HCT116 (cell line): ENCODE results near the gene TST. TPM values are rescaled to one million over a fixed set of nuclear protein-coding genes. Genes with fewer than 3 reads are reported as not detected.

Experiments
- ATAC-seq: fragments of 200-7000 bp; cut with Tn5 transposase; 2 replicates; pipeline ENCODE4 v1.9.1; 2020; ENCODE audit warnings: mild to moderate bottlenecking, moderate library complexity
- BruUV-seq: library from RNA; stranded (reverse); fragments of 400-500 nt; replicated peaks from 2 replicates; lab custom pipeline; 2021; lab: Mats Ljungman, UMichigan
- CTCF ChIA-PET: fragments of 300-600 bp; sonication (Branson Sonifier 250); formaldehyde crosslinking; loops from one replicate; lab custom pipeline; 2021; ENCODE audit warnings: antibody characterized with exemption; lab: Charles Lee
- POLR2A ChIA-PET: fragments of 300-600, 350-600 bp; sonication (Branson Sonifier 250); formaldehyde crosslinking; loops from one replicate; lab custom pipeline; 2021; ENCODE audit warnings: antibody characterized with exemption; lab: Charles Lee
- RAD21 ChIA-PET, 2 experiments: fragments of 300-600 bp; sonication (Branson Sonifier 250); formaldehyde crosslinking; loops; one replicate each; lab custom pipeline; 2023; ENCODE audit warnings: low total read pairs in 2 of 2; ENCODE audit not compliant: uncharacterized antibody in 2 of 2, unreplicated experiment in 2 of 2, low non-redundant PET in 1 of 2; lab: Charles Lee
- DNase-seq: peaks from one replicate; pipeline ENCODE4 v3.0.0-alpha.2; 2010; ENCODE audit warnings: low read depth, low spot score
- H2AFZ ChIP-seq: fragments of 200-600 bp; shearing (Covaris generic), sonication (generic); 2 replicates; pipeline ENCODE4 v1.6.1; 2017; ENCODE audit warnings: low read depth, mixed run types, mixed read lengths, antibody characterized with exemption, low read length; ENCODE audit not compliant: poor library complexity, severe bottlenecking
- H3K27ac ChIP-seq: 2 replicates; pipeline ENCODE4 v1.5.1; 2012; ENCODE audit warnings: low read depth, low read length
- H3K27me3 ChIP-seq: fragments of 200-600 bp; sonication (generic); 2 replicates; pipeline ENCODE4 v1.6.1; 2016; ENCODE audit warnings: mixed run types, low read length, mixed read lengths; ENCODE audit not compliant: insufficient read depth
- H3K36me3 ChIP-seq, 2 experiments: fragments of 200-500 bp in 1 of 2; fragments of 200-600 bp in 1 of 2; sonication (Bioruptor generic) in 1 of 2; sonication (generic) in 1 of 2; 2 replicates each; pipeline versions ENCODE4 v1.5.1 to v1.6.1; 2014 to 2016; ENCODE audit warnings: low read length in 2 of 2, inconsistent platforms in 1 of 2, mixed read lengths in 1 of 2, mixed run types in 1 of 2; ENCODE audit not compliant: insufficient read depth in 2 of 2, control insufficient read depth in 1 of 2
- H3K4me1 ChIP-seq, 2 experiments: fragments of 200-600 bp in 1 of 2; sonication (generic) in 1 of 2; 2 replicates each; pipeline versions ENCODE4 v1.5.1 to v1.6.1; 2012 to 2017; ENCODE audit warnings: low read length in 2 of 2, inconsistent platforms in 1 of 2, mild to moderate bottlenecking in 1 of 2, mixed read lengths in 1 of 2, mixed run types in 1 of 2, moderate library complexity in 1 of 2; ENCODE audit not compliant: insufficient read depth in 2 of 2, control insufficient read depth in 1 of 2
- H3K4me2 ChIP-seq: fragments of 200-600 bp; sonication (generic); 2 replicates; pipeline ENCODE4 v1.6.1; 2017; ENCODE audit warnings: mixed run types, low read length, mixed read lengths
- H3K4me3 ChIP-seq, 2 experiments: fragments of 200-600 bp in 1 of 2; sonication (generic) in 1 of 2; replicated peaks in 1 of 2; 2 replicates each; pipeline ENCODE4 v1.5.1; 2011 to 2016; ENCODE audit warnings: low read length in 2 of 2, control low read depth in 1 of 2, low read depth in 1 of 2, mild to moderate bottlenecking in 1 of 2, mixed read lengths in 1 of 2, mixed run types in 1 of 2
- H3K79me2 ChIP-seq: fragments of 200-600 bp; sonication (generic); 2 replicates; pipeline ENCODE4 v1.6.1; 2017; ENCODE audit warnings: mild to moderate bottlenecking, mixed run types, low read length, moderate library complexity, mixed read lengths; ENCODE audit not compliant: insufficient read depth
- H3K9ac ChIP-seq: fragments of 200-600 bp; sonication (generic); 2 replicates; pipeline ENCODE4 v1.6.1; 2016; ENCODE audit warnings: low read length, mixed read lengths
- H3K9me2 ChIP-seq: fragments of 200-600 bp; sonication (generic), shearing (Covaris generic); 2 replicates; pipeline ENCODE4 v1.6.1; 2017; ENCODE audit warnings: mixed run types, mild to moderate bottlenecking, moderate library complexity; ENCODE audit not compliant: insufficient read depth
- H3K9me3 ChIP-seq, 2 experiments: fragments of 200-500 bp in 1 of 2; fragments of 200-600 bp in 1 of 2; sonication (Bioruptor generic) in 1 of 2; sonication (generic) in 1 of 2; 2 replicates each; pipeline ENCODE4 v1.6.1; 2014 to 2017; ENCODE audit warnings: low read length in 2 of 2, mixed read lengths in 2 of 2, inconsistent platforms in 1 of 2, low read depth in 1 of 2, mild to moderate bottlenecking in 1 of 2, mixed run types in 1 of 2, moderate library complexity in 1 of 2; ENCODE audit not compliant: control insufficient read depth in 1 of 2, insufficient read depth in 1 of 2
- H4K20me1 ChIP-seq: fragments of 200-600 bp; sonication (generic), shearing (Covaris generic); 2 replicates; pipeline ENCODE4 v1.6.1; 2017; ENCODE audit warnings: mixed run types, mild to moderate bottlenecking, moderate library complexity; ENCODE audit not compliant: insufficient read depth
- EGR1 ChIP-seq: IDR thresholded peaks from 2 replicates; pipeline ENCODE4 v1.6.1; 2012; ENCODE audit warnings: low read depth
- ELF1 ChIP-seq: IDR thresholded peaks from 2 replicates; pipeline ENCODE4 v1.6.1; 2012; ENCODE audit warnings: low read depth, borderline replicate concordance
- MAX ChIP-seq: IDR thresholded peaks from 2 replicates; pipeline ENCODE4 v1.6.1; 2012
- REST ChIP-seq: IDR thresholded peaks from 2 replicates; pipeline ENCODE4 v1.6.1; 2012; ENCODE audit warnings: low read depth
- ZFX ChIP-seq: fragments of 450-650 bp; IDR thresholded peaks from 2 replicates; pipeline ENCODE4 v1.6.1; 2017
- ZNF274 ChIP-seq: fragments of 200-500 bp; sonication (Bioruptor generic); IDR thresholded peaks from 2 replicates; pipeline ENCODE4 v1.6.1; 2014; ENCODE audit warnings: mild to moderate bottlenecking, low read depth, low read length, inconsistent platforms
- intact Hi-C: fragments of 100-400 bp; cut with micrococcal nuclease; formaldehyde crosslinking; loops from 2 replicates; pipeline ENCODE4 v1.10.0; 2022
- total RNA-seq: library from RNA; stranded (reverse); gene quantifications from one replicate; pipeline ENCODE4 v1.2.1, GENCODE V29; 2021; ENCODE audit not compliant: unreplicated experiment

Gene TST
- total RNA-seq, 1 experiment from 2014 or later, result 32.1 TPM

- H3K9me3 ChIP-seq, result no peaks in the 10 kb centered on the region
- TF ChIP-seq ZNF274, result no peak
- TF ChIP-seq ZFX, result peak; percentile 82
- H3K4me1 ChIP-seq, result peaks cover 14 to 28% of the 10 kb centered on the region in 2 experiments; a peak in 3 of 4 replicates
- BruUV-seq, result no TSS peak
- H2AFZ ChIP-seq, result no peak overlapping the region
- no peaks in the 10 kb centered on the region for H3K9me2 ChIP-seq
- ChIA-PET CTCF (interaction anchor here (0.5 to 2.0 kb wide), 2 partner anchors 20 to 21 kb away, joined by 3 to 4 read pairs; no protein-coding TSS in a partner anchor), POLR2A (interaction anchor here (0.8 to 1.6 kb wide), 3 partner anchors 9 to 489 kb away, joined by 3 to 6 read pairs (median 3); no protein-coding TSS in a partner anchor), RAD21 (no interaction called here)
- H3K79me2 ChIP-seq, result peaks cover 8% of the 10 kb centered on the region; the same call in 1 of the 2 replicates
- ATAC-seq (peak; percentile 41), DNase-seq (no peak)
- peak overlapping the region; percentile 88 for H3K9ac ChIP-seq
- no peaks in the 10 kb centered on the region for H3K36me3 ChIP-seq
- H4K20me1 ChIP-seq, result no peaks in the 10 kb centered on the region
- peak overlapping the region; percentile 93 for H3K4me2 ChIP-seq
- peak overlapping the region; percentile 77 to 79 for H3K4me3 ChIP-seq
- no peaks in the 10 kb centered on the region for H3K27me3 ChIP-seq
- H3K27ac ChIP-seq, result peak overlapping the region; percentile 95
- intact Hi-C loops, result no loop called here
Observed at GRCh38 chr22:37018815-37019308, 385 bp downstream of the TST start.

GRCh38 chr22:37018086-37018814 lies 997 bp downstream of the TST start:
- ChIA-PET RAD21 (no interaction called here), CTCF (interaction anchor here (2.0 kb wide), 1 partner anchor 20 kb away, joined by 4 read pairs; no protein-coding TSS in a partner anchor), POLR2A (interaction anchor here (1.3 to 1.6 kb wide), 2 partner anchors 9 to 489 kb away, joined by 3 to 6 read pairs; no protein-coding TSS in a partner anchor)
- H3K79me2 ChIP-seq, result peaks cover 8% of the 10 kb centered on the region; the same call in 1 of the 2 replicates
- peak overlapping the region; percentile 93 for H3K4me2 ChIP-seq
- ATAC-seq, result no peak
- DNase-seq, result no peak
- H4K20me1 ChIP-seq, result no peaks in the 10 kb centered on the region
- H2AFZ ChIP-seq, result no peak overlapping the region
- peaks cover 14 to 28% of the 10 kb centered on the region in 2 experiments; a peak in 3 of 4 replicates for H3K4me1 ChIP-seq
- TF ChIP-seq ZNF274 (no peak), REST (no peak), MAX (no peak), EGR1 (no peak), ZFX (no peak), ELF1 (no peak)
- H3K27me3 ChIP-seq, result no peaks in the 10 kb centered on the region
- no peaks in the 10 kb centered on the region for H3K36me3 ChIP-seq
- peak overlapping the region; percentile 77 to 79 for H3K4me3 ChIP-seq
- intact Hi-C loops, result no loop called here
- BruUV-seq, result no TSS peak
- H3K9me2 ChIP-seq, result no peaks in the 10 kb centered on the region
- no peaks in the 10 kb centered on the region for H3K9me3 ChIP-seq
- peak overlapping the region; percentile 88 for H3K9ac ChIP-seq
- H3K27ac ChIP-seq, result peak overlapping the region; percentile 95
